Gastrocnemius medialis (tissue), 4 donors: ENCODE data around the gene MBNL2.

Experiments used
- CTCF ChIP-seq, 5 experiments: fragments of 450-650 bp in 3 of 5; fragments of 200-600 bp in 2 of 5; sonication (generic) in 2 of 5; IDR thresholded peaks in 4 of 5; conservative IDR thresholded peaks in 1 of 5; 1 replicate in 4 of 5; 2 replicates in 1 of 5; pipeline ENCODE4 v1.5.1; 2016 to 2019; ENCODE audit warnings: antibody characterized with exemption in 5 of 5, mild to moderate bottlenecking in 3 of 5, moderate library complexity in 3 of 5
- POLR2A ChIP-seq, 2 donors: fragments of 450-650 bp; IDR thresholded peaks; one replicate each; pipeline ENCODE4 v1.6.1; 2017; ENCODE audit warnings: antibody characterized with exemption in 2 of 2, mild to moderate bottlenecking in 2 of 2, moderate library complexity in 2 of 2

GRCh38 chr13:97354808-97355207 is 132.7 kb downstream of the MBNL2 start:
- TF ChIP-seq CTCF (IDR thresholded peaks at IDR 0.05 in 4 of 5, conservative IDR thresholded peaks at IDR 0.05 in 1 of 5) = no peak
- TF ChIP-seq POLR2A (IDR thresholded peaks at IDR 0.05) = no peak
